ENCODE measurements around the gene LPP. TPM values are rescaled to one million over a fixed set of nuclear protein-coding genes. Genes with fewer than 3 reads are reported as not detected.

LPP gene
- polyA plus RNA-seq, 2 of the 4 experiments (the other 2 are of a cell fraction): 11.0 to 30.8 TPM

DNA sequence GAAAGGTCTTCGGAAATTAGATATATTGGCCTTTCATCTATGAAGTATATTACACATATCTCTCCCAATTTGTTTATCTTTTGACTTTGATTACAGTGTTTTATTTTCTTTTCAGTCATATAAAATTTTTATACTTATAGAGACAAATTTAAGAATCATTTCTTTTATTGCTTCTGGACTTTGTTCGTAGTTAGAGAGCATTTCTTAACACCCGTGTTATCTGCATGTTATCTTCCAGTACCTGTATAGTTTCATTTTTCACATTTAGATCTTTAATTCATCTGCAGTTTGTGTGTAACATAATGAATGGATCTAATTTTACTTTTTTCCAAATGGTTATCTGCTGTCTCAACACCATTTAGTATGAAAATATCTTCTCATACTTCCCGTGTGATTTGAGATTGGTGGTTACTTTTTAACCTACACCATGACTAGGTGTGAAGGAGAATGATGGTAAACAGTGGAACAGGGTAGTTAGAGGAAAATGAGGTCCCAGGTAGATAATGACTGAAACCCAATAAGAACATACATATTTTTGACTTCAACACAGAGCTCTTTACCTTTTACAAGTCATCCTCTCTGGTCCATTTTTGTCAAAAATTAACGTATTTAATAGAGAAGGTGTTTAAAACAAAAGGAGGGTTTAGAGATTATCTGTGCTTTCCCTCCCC is 99.3 kb downstream of the LPP start (continued):
- TF ChIP-seq, protein P1, sequence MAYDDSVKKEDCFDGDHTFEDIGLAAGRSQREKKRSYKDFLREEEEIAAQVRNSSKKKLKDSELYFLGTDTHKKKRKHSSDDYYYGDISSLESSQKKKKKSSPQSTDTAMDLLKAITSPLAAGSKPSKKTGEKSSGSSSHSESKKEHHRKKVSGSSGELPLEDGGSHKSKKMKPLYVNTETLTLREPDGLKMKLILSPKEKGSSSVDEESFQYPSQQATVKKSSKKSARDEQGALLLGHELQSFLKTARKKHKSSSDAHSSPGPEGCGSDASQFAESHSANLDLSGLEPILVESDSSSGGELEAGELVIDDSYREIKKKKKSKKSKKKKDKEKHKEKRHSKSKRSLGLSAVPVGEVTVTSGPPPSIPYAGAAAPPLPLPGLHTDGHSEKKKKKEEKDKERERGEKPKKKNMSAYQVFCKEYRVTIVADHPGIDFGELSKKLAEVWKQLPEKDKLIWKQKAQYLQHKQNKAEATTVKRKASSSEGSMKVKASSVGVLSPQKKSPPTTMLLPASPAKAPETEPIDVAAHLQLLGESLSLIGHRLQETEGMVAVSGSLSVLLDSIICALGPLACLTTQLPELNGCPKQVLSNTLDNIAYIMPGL (CRISPR knock-in tag; IDR thresholded peaks at IDR 0.05; ENCODE audit: borderline replicate concordance): no peak
- no peak for TF ChIP-seq ZFP36 (IDR thresholded peaks at IDR 0.05; ENCODE audit: borderline replicate concordance, partially characterized antibody)
- TF ChIP-seq GATA3 (IDR thresholded peaks at IDR 0.05; ENCODE audit: borderline replicate concordance): no peak

DNA sequence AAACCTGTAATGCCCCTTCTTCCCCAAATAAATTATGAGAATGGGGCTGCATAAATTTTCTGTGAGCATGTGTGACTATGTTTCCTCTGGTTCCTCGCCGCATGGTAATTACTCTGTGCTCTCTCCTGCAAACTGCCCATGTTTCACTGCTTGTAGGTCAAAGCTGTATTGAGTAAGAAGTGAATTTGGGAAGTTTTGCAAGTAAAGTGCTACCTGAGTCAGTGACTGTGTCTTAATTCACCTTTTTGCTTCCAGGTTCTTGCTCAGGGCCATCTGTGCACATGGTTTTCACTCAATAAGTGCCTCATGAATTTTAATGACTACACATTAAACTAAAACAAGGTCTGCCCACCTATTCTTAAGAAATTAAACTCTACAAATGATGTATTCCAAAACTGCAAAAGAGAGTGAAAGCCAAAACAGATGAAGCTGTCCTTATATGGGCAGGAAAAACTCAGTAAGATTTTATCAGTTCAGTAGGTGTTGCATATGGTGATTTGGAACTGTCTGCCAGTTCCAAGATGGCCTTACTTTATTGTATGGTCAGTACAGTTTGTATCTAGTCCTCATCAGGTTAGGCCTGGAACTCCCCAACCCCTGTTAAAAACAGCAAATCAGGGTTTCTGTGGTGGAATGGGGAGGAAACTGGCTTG is 100.0 kb downstream of the LPP start:
- DNase-seq (ENCODE audit: low read depth in 1 of 2, low spot score in 1 of 2) (no peak), ATAC-seq (no peak), FAIRE-seq (no peak)
- CTCF ChIA-PET: no interaction called here
- TF ChIP-seq ESRRA (IDR thresholded peaks at IDR 0.05; ENCODE audit: borderline replicate concordance, low read length) (no peak), NFE2L2 (conservative IDR thresholded peaks at IDR 0.05; ENCODE audit: low read length) (no peak), JUN (IDR thresholded peaks at IDR 0.05) (no peak), BHLHE40 (IDR thresholded peaks at IDR 0.05; ENCODE audit: low read depth, low read length) (no peak), HES2 (IDR thresholded peaks at IDR 0.05) (no peak), SMC3 (IDR thresholded peaks at IDR 0.05) (no peak), HOXB13 (CRISPR knock-in tag; IDR thresholded peaks at IDR 0.05; ENCODE audit: low read depth) (no peak), ATOH8 (CRISPR knock-in tag; IDR thresholded peaks at IDR 0.05; ENCODE audit: low read depth) (no peak)
- POLR2A ChIA-PET: no interaction called here
- Histone ChIP-seq H3K9me3 (0 out of 3 replicates have a peak, but pooled peaks cover 2% of the 10 kb centered on the region), H3K4me3 (no peak overlapping the region), H3K4me2 (no peak overlapping the region), H3K4me1 (peaks cover 35% of the 10 kb centered on the region), H3K27ac (no peak overlapping the region)
- WGBS (ENCODE audit: missing lambda C conversion rate): 98% methylated on average over 2 of the region's 2 CpGs

GRCh38 chr3:188254520-188255070 is 100.6 kb downstream of the LPP start:
- no peak for FAIRE-seq
- Histone ChIP-seq H3K27ac (no peak overlapping the region), H3K9me3 (0 out of 3 replicates have a peak, but pooled peaks cover 2% of the 10 kb centered on the region), H3K4me1 (peaks cover 37% of the 10 kb centered on the region), H3K4me3 (no peak overlapping the region), H3K4me2 (no peak overlapping the region)
- ChIA-PET POLR2A (no interaction called here), CTCF (no interaction called here)
- ATAC-seq: peak in 1 of 2 experiments; percentile 27; a peak in 2 of 6 replicates
- no peak for DNase-seq (ENCODE audit: low read depth in 1 of 2, low spot score in 1 of 2)
- TF ChIP-seq HES2 (IDR thresholded peaks at IDR 0.05): no peak
- TF ChIP-seq POLR2A (IDR thresholded peaks at IDR 0.05; ENCODE audit: low read length): no peak
- TF ChIP-seq NFE2L2 (conservative IDR thresholded peaks at IDR 0.05; ENCODE audit: low read length): no peak
- no peak for TF ChIP-seq ZSCAN20 (CRISPR knock-in tag; IDR thresholded peaks at IDR 0.05)
- TF ChIP-seq, protein P2, sequence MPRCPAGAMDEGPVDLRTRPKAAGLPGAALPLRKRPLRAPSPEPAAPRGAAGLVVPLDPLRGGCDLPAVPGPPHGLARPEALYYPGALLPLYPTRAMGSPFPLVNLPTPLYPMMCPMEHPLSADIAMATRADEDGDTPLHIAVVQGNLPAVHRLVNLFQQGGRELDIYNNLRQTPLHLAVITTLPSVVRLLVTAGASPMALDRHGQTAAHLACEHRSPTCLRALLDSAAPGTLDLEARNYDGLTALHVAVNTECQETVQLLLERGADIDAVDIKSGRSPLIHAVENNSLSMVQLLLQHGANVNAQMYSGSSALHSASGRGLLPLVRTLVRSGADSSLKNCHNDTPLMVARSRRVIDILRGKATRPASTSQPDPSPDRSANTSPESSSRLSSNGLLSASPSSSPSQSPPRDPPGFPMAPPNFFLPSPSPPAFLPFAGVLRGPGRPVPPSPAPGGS (IDR thresholded peaks at IDR 0.05): no peak
- TF ChIP-seq HOXB13 (CRISPR knock-in tag; IDR thresholded peaks at IDR 0.05; ENCODE audit: low read depth): no peak
- no peak for TF ChIP-seq CEBPB (IDR thresholded peaks at IDR 0.05)
- TF ChIP-seq, protein P1 (CRISPR knock-in tag; IDR thresholded peaks at IDR 0.05; ENCODE audit: borderline replicate concordance): no peak
- no peak for TF ChIP-seq CBX2 (IDR thresholded peaks at IDR 0.05; ENCODE audit: borderline replicate concordance, low read depth)
- TF ChIP-seq RNF2 (IDR thresholded peaks at IDR 0.05; ENCODE audit: borderline replicate concordance, low read depth): no peak
- TF ChIP-seq TP53 (CRISPR knock-in tag; IDR thresholded peaks at IDR 0.05): no peak
- no peak for TF ChIP-seq FOSB (CRISPR knock-in tag; IDR thresholded peaks at IDR 0.05)
- TF ChIP-seq ESRRA (IDR thresholded peaks at IDR 0.05; ENCODE audit: borderline replicate concordance, low read length): no peak
- TF ChIP-seq HOXB5 (CRISPR knock-in tag; IDR thresholded peaks at IDR 0.05): no peak
- TF ChIP-seq ATOH8 (CRISPR knock-in tag; IDR thresholded peaks at IDR 0.05; ENCODE audit: low read depth): no peak
- no peak for TF ChIP-seq NR3C1 (IDR thresholded peaks at IDR 0.05)
- TF ChIP-seq SREBF2 (IDR thresholded peaks at IDR 0.05): no peak
- TF ChIP-seq RARB (CRISPR knock-in tag; IDR thresholded peaks at IDR 0.05): no peak
- WGBS (ENCODE audit: missing lambda C conversion rate): 72% methylated on average over 5 of the region's 5 CpGs
